ENCODE results near the gene RHOT2. TPM values are rescaled to one million over a fixed set of nuclear protein-coding genes. Genes with fewer than 3 reads are reported as not detected.
A peak's percentile ranks its signal among the peaks of the same experiment; 100 is the strongest.

Gene RHOT2
- total RNA-seq, 1 experiment from 2014 or later = 184 TPM

DNA sequence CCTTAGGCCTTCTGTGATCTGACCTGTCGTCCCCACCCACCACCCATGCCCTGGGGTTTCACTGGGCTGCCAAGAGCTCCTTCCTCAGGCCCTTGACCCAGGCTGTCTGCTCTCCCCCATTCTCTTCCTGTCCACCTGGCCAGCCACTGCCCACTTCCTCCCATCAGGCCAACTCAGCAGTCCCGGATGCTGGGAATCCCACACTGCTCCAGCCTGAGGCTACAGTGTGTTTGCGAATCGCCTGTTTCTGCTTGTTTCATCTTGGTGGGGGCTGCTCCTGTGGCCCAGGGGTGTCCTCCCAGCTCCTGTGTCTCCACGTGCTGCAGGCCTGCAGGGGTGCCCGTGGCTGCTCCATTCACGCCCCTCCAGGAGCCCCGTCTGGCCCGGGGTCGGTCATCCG, 46.1 kb downstream of the RHOT2 start:
- H3K27me3 ChIP-seq (replicated peaks; ENCODE audit: insufficient read depth, low read depth, low read length, poor library complexity) = peaks cover 34% of the 10 kb centered on the region
- H3K36me3 ChIP-seq (ENCODE audit: insufficient read depth, low read length, poor library complexity, severe bottlenecking) = no peaks in the 10 kb centered on the region
- no peaks in the 10 kb centered on the region for H3K9me3 ChIP-seq (ENCODE audit: low read depth, low read length, poor library complexity, severe bottlenecking)
- no peak overlapping the region for H3K4me3 ChIP-seq (ENCODE audit: low read depth, low read length, poor library complexity, severe bottlenecking)
- intact Hi-C loops (cut with micrococcal nuclease; ENCODE audit: unreplicated experiment) = loop anchor here (5.0 to 10.0 kb wide), 2 partner anchors 73 to 341 kb away; partner anchors contain the start of genes CHTF18 and RPUSD1
- H3K4me1 ChIP-seq (ENCODE audit: insufficient read depth, low read length, poor library complexity, severe bottlenecking) = no peaks in the 10 kb centered on the region
- no peak for DNase-seq (ENCODE audit: low spot score)
- TF ChIP-seq, protein P1, sequence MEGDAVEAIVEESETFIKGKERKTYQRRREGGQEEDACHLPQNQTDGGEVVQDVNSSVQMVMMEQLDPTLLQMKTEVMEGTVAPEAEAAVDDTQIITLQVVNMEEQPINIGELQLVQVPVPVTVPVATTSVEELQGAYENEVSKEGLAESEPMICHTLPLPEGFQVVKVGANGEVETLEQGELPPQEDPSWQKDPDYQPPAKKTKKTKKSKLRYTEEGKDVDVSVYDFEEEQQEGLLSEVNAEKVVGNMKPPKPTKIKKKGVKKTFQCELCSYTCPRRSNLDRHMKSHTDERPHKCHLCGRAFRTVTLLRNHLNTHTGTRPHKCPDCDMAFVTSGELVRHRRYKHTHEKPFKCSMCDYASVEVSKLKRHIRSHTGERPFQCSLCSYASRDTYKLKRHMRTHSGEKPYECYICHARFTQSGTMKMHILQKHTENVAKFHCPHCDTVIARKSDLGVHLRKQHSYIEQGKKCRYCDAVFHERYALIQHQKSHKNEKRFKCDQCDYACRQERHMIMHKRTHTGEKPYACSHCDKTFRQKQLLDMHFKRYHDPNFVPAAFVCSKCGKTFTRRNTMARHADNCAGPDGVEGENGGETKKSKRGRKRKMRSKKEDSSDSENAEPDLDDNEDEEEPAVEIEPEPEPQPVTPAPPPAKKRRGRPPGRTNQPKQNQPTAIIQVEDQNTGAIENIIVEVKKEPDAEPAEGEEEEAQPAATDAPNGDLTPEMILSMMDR (conservative IDR thresholded peaks at IDR 0.05; ENCODE audit: low read depth, low read length) = no peak
- TF ChIP-seq EZH2 (IDR thresholded peaks at IDR 0.05; ENCODE audit: borderline replicate concordance, low read depth, low read length, poor library complexity, severe bottlenecking) = no peak
- BruUV-seq (replicated peaks) = no TSS peak
- CTCF ChIA-PET = no interaction called here
- H3K27ac ChIP-seq (ENCODE audit: low read depth, low read length, poor library complexity, severe bottlenecking) = no peak overlapping the region
- POLR2A ChIA-PET (ENCODE audit: low non-redundant PET) = no interaction called here

DNA sequence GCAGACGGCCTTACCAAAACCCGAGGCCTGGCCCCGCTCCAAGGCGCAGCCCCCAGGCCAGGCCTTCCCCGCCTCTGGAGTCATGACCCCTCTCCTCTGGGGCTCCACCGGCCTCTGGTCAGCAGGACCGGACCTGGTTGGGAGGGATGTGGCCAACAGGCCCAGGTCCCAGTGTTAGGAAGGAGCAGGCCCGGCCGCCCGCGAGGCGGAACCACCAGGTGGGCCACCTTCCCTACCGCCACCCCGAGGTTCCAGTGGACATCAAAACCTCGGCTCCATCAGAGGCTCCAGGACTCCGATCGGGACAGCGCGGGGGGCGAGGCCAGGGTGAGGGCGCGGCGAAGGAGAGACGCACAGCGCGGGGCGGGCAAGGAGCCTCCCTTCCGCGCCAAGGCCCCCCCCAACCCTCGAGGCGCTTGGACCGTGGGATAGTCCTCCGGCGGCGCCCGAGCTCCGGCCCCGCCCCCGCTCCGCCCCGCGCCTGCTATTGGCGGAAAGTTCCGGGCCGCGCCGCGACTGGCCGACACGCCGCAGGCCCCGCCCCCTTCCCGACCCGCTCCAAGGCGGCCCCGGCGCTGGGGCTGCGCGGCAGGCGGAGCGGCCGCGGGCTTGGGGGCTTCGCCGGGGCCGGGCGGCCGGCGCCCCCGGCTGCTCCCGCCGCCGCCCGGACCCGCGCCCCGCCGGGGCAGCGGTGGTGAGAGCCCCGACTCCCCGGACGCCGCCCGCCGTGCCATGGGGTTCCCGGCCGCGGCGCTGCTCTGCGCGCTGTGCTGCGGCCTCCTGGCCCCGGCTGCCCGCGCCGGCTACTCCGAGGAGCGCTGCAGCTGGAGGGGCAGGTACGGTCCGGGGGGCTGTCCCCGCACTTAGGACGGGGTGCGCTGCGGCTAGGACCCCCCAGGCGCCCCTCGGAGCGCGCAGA, 46.9 kb downstream of the RHOT2 start, which contains the start of gene METRN:
Gene METRN (plus strand): TSS at position 561 of the 919 bp plus-strand sequence. CDS start 172 bp downstream, at position 733.
- intact Hi-C loops (cut with micrococcal nuclease; ENCODE audit: unreplicated experiment) = loop anchor here (5.0 to 10.0 kb wide), 2 partner anchors 72 to 340 kb away; partner anchors contain the start of genes CHTF18 and RPUSD1
- no peaks in the 10 kb centered on the region for H3K9me3 ChIP-seq (ENCODE audit: low read depth, low read length, poor library complexity, severe bottlenecking)
- peak within 1 kb of the TSS; percentile 32 for H3K4me3 ChIP-seq (ENCODE audit: low read depth, low read length, poor library complexity, severe bottlenecking)
- DNase-seq (ENCODE audit: low spot score) = peak; percentile 92
- POLR2A ChIA-PET (ENCODE audit: low non-redundant PET) = interaction anchor here (0.6 kb wide), 1 partner anchor 313 kb away, joined by 4 read pairs; the partner anchor contains the start of gene DECR2
- H3K36me3 ChIP-seq (ENCODE audit: insufficient read depth, low read length, poor library complexity, severe bottlenecking) = no peaks in the 10 kb centered on the region
- no peak for TF ChIP-seq EZH2 (IDR thresholded peaks at IDR 0.05; ENCODE audit: borderline replicate concordance, low read depth, low read length, poor library complexity, severe bottlenecking)
- TF ChIP-seq, protein P1 (conservative IDR thresholded peaks at IDR 0.05; ENCODE audit: low read depth, low read length) = no peak
- CTCF ChIA-PET = no interaction called here
- H3K27ac ChIP-seq (ENCODE audit: low read depth, low read length, poor library complexity, severe bottlenecking) = no peak within 1 kb of the TSS
- peaks cover 2% of the 10 kb centered on the region for H3K4me1 ChIP-seq (ENCODE audit: insufficient read depth, low read length, poor library complexity, severe bottlenecking)
- H3K27me3 ChIP-seq (replicated peaks; ENCODE audit: insufficient read depth, low read depth, low read length, poor library complexity) = peaks cover 32% of the 10 kb centered on the region
- no TSS peak for BruUV-seq (replicated peaks)

DNA sequence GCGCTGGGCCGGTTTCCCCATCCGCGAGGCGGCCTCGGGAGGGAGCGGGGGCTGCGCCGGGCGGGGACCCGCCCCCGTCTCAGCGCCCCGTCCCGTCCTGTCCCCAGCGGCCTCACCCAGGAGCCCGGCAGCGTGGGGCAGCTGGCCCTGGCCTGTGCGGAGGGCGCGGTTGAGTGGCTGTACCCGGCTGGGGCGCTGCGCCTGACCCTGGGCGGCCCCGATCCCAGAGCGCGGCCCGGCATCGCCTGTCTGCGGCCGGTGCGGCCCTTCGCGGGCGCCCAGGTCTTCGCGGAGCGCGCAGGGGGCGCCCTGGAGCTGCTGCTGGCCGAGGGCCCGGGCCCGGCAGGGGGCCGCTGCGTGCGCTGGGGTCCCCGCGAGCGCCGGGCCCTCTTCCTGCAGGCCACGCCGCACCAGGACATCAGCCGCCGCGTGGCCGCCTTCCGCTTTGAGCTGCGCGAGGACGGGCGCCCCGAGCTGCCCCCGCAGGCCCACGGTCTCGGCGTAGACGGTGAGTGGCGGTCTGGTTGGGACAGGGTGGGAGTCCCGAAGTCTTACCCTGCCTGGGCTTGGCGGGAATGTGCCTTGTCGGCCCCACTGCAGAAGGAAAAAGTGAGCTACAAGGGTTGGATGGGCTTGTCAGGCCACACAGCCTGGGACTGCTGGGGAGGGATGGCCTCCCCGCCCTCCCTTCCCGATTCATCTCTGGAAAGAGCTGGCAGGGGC, 47.7 kb downstream of the RHOT2 start:
- Histone ChIP-seq H3K4me3 (ENCODE audit: low read depth, low read length, poor library complexity, severe bottlenecking) (peak overlapping the region; percentile 32), H3K27ac (ENCODE audit: low read depth, low read length, poor library complexity, severe bottlenecking) (no peak overlapping the region), H3K36me3 (ENCODE audit: insufficient read depth, low read length, poor library complexity, severe bottlenecking) (no peaks in the 10 kb centered on the region), H3K4me1 (ENCODE audit: insufficient read depth, low read length, poor library complexity, severe bottlenecking) (peaks cover 8% of the 10 kb centered on the region), H3K27me3 (replicated peaks; ENCODE audit: insufficient read depth, low read depth, low read length, poor library complexity) (peaks cover 31% of the 10 kb centered on the region), H3K9me3 (ENCODE audit: low read depth, low read length, poor library complexity, severe bottlenecking) (no peaks in the 10 kb centered on the region)
- DNase-seq (ENCODE audit: low spot score) = no peak
- no TSS peak for BruUV-seq (replicated peaks)
- CTCF ChIA-PET = interaction anchor here (1.0 kb wide), 1 partner anchor 12 kb away, joined by 5 read pairs; no protein-coding TSS in a partner anchor
- intact Hi-C loops (cut with micrococcal nuclease; ENCODE audit: unreplicated experiment) = loop anchor here (10.0 kb wide), 1 partner anchor 339 kb away; no protein-coding TSS in a partner anchor
- POLR2A ChIA-PET (ENCODE audit: low non-redundant PET) = interaction anchor here (0.6 kb wide), 1 partner anchor 314 kb away, joined by 4 read pairs; the partner anchor contains the start of gene DECR2
- TF ChIP-seq, protein P1 (conservative IDR thresholded peaks at IDR 0.05; ENCODE audit: low read depth, low read length) = no peak; the same call in 1 of the 2 replicates
- TF ChIP-seq EZH2 (IDR thresholded peaks at IDR 0.05; ENCODE audit: borderline replicate concordance, low read depth, low read length, poor library complexity, severe bottlenecking) = peak; percentile 74
